TTC549 (cell line): ENCODE data around the gene TCF7.
"Not testable (repeated sequence)": the region's sequence is repeated elsewhere in the genome, so short reads cannot be mapped to it uniquely, and the experiment has no call there.

ENCODE experiments used
- FAIRE-seq: peaks from 2 replicates; lab custom pipeline; 2012; peaks lifted over from hg19 to GRCh38; lab: Jason Lieb, UNC

The TCF7 gene

DNA sequence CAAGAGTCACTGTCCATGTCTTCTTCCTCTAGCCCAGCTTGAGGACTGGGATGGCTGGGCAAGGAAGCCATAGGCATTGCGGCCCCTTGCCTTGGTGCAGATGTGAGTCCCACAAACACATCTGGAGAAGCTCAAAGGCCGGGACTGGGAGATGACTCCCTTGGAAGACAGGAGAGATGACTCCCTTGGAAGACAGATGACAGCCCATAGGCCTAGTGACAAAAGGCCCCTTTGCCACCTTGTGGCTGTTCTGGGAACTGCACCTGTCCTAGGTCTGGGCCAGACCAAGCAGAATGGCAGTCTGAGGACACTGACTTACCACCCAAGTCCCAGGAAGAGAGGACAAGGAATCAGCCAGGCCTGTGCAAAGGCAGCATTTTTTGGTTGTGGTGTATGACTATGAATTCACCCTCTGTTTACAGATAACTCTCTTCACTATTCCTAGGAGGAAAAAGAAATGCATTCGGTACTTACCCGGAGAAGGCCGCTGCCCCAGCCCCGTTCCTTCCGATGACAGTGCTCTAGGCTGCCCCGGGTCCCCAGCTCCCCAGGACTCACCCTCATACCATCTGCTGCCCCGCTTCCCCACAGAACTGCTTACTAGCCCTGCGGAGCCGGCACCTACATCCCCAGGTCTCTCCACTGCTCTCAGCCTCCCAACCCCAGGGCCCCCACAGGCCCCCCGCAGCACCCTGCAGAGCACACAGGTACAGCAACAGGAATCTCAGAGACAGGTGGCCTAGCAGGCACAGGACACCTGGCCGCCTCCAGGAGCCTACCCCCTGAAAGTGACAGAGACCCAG is 31.5 kb downstream of the TCF7 start:
- FAIRE-seq, result no peak

GRCh38 chr5:134146651-134147518 is 32.4 kb downstream of the TCF7 start:
- FAIRE-seq, result no peak

GRCh38 chr5:134148316-134148715 is 33.8 kb downstream of the TCF7 start:
- no peak for FAIRE-seq

DNA sequence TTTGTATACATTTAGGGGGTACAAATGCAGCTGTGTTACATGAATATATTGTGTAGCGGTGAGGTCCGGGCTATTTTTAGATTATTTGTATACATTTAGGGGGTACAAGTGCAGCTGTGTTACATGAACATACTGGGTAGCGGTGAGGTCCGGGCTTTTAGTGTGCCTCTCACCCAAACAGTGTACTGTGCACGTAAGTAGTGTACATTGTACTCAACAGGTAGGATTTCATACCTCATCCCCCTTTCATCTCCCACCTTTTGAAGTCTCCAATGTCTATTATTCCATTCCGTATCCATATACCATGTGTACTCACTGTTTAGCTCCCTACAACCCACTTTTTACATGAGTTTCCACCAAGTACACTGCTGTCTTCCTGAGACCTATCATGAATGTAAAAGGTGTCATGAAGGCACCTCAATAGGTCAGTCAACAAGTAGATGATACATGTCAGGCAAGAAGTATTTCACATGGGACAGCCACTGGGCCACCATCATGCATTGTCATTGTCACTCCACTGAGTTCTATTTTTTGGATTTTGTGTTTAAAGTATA is 34.6 kb downstream of the TCF7 start:
- no peak for FAIRE-seq

DNA sequence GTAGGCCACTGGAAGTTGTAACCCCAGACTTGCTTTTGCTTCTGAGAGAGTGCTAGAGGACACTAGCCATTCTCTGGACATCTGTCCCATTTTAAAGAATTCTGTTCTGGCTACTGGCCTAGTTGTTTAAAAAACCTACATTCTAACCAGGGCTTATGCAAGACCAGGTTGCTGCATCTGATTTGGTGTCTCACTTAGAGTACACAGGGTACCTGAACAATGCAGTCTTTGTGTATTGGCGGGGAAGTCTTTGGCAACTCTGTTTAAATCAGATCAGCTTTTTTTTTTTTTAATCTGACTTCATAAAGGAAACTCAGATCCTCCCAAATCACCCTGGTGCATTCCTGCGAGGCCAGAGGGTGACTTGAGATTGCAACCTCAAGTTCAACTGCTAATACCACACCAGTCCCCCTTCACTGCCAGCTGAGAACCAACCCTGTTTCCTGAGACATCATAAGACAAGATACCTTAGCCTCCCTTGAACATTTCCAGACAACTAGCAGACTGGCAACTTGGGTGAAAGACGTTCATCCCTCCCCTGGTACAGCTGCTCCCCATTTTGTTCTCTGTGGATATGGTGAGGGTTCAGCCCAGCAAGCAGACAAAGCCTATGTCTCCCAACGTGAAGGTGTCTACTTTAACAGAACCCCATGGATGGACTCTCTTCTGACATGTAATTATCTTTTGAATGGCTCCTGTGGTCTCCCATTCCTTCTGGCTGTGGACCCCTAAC is 35.3 kb downstream of the TCF7 start:
- FAIRE-seq, result no peak

DNA sequence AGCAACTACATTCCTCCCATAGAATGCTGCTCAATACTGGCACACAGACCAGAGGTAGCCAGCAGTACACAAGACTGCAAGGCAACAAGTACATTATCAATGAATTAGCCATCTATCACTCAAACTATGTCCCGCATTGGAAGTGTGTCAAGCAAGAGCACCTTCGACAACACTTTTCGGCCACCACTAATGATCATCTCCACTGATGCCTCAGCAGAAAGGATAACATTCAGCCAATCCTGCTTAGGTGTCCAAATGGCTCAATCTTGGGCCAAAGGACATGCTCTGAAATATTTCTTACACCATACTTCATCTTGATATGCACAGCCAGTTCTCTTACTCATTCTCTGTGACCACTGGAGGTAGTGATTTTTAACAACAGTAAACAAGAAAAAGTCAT is 37.2 kb downstream of the TCF7 start:
- no peak for FAIRE-seq

GRCh38 chr5:134152173-134152832 is 37.8 kb downstream of the TCF7 start:
- not testable (repeated sequence) for FAIRE-seq

- FAIRE-seq, result no peak
Measured at GRCh38 chr5:134153241-134153640, 38.8 kb downstream of the TCF7 start.

DNA sequence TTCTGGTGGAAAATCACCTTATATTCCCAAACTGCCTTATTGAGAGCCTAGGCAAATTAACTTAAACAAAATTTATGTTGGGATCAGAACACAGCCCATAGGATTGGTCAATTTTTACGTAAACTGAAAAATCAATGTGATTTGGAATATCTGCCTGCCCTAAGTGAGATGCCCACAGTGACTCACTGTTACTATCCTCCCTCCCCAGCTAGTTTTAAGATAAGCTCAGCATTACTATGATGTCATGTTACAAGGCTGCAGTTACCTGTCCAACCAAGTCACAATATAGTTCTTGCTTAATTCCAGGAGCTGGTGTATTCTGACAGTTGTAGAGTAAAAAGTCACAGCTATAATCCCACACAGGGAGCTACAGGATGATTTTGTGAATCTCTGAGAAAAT is 39.2 kb downstream of the TCF7 start:
- no peak for FAIRE-seq

- no peak for FAIRE-seq
Measured at GRCh38 chr5:134161513-134162395, 47.3 kb downstream of the TCF7 start.

- FAIRE-seq, result no peak
Measured at GRCh38 chr5:134162592-134162991, 48.1 kb downstream of the TCF7 start.

- FAIRE-seq, result no peak
Measured at GRCh38 chr5:134171972-134172371, 57.5 kb downstream of the TCF7 start.

- FAIRE-seq, result no peak
Measured at GRCh38 chr5:134174841-134175839, 60.7 kb downstream of the TCF7 start.

DNA sequence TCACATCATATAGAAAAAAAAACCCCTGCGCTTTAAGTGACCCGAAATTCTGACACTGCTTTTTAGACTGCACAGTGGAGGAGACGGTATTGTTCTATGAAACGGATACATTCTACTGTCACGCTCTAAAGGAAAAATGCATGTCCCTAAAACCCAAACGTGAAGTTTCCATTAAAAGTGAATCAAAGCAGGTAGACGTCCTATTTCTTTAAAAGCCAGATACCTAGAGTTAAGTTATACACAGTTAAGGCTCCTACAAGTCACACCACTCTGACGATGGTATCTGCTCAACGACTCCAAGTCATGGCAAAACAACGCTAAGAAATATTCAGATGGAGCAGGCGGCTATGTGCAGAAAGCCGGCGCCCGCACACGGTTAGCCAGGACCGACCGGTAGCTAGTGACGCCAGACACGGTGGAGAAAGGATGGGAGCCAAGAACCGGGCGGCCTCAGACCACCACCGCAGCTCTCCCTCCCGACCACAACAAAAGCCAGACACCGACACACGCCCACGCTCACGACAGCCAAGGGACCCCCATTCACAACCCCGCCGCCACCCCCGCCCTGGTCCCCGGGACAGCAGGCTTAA is 61.5 kb downstream of the TCF7 start:
- FAIRE-seq, result no peak

DNA sequence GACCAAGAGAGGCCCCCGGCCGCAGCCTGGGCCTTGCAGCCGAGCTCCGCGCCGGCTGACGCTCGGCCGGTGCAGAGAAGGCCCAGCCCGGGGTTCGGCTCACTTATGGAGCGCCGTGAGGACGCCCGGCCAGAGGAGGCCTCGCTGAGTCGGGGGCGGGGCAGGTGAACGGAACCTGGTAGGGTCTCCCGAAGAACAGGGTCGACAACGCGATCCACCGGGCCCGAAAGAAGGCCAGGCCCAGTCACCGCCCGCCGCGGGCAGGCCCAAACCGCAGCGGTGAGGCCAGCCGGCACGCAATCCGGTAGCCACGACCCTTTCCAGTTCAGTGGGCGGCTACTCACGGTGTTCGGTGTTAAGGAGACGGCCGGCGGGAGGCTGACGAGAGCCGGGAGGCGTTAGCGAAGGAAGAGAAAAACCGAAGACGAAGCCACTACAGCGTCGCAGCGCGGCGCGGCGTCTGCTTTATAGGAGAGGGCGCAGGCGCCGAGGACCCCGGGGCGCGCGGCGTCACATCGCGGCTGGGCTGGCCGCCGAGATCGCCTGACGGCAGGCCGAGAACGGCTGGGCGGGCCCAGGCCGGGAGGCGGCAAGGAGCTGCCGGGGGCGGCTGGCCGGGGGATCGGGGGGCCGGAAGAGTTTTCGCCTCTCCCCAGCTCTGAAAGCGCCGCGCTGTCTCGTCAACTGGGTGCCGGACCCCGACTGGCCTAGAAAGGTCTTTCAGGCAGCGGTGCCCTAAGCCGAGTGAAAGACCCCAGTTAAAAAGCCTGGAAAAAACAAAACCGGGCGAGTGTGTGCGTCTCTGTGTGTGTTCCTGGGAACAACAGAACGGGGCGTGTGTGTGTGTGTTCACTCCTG is 62.3 kb downstream of the TCF7 start, which contains the start of gene SKP1:
TSS of gene SKP1 (minus strand) at position 440 of the 858 bp plus-strand sequence. CDS start 2,928 bp downstream, outside the sequence.
- no peak for FAIRE-seq

DNA sequence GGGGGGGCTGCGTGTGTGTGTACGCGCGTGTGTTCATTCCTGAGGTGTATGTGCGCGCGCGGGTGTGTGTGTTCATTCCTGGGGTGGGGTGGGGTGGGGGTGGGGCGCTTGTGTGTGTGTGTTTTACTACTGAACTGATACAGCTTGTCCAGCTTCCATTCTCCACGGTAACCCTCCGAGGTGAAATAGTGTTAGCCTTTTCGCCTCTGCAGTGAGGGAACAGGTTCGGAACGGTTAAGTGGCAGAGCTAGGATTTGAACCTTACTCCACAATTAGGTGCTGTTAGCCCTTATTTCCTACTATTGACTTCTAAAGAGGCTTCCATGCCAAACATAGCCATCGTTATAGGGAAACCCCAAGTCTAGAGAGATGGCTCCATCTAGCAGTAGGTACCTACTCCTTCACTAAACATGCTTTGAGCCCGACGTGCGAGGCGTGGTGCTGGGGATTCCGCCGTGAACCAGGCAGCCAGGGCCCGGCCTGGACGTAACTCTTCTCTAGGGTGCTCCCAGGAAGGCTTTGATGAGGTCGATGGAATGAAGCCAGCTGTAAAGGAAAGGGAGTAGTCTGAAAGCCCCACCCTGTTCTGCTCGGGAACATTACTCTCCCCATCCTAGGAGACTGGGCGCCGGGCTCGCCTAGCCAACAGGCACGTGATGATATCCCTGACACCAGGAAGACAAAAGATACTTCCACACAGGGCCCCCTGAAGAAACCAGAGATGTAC is 63.1 kb downstream of the TCF7 start:
- FAIRE-seq, result no peak

GRCh38 chr5:134178096-134178419 is 63.6 kb downstream of the TCF7 start:
- FAIRE-seq, result no peak

- FAIRE-seq, result no peak
Measured at GRCh38 chr5:134183481-134183880, 69.0 kb downstream of the TCF7 start.
